HepG2 (cell line): ENCODE data around the gene DUS3L. TPM values are rescaled to one million over a fixed set of nuclear protein-coding genes. Genes with fewer than 3 reads are reported as not detected.

Source experiments
- AGO1 ChIP-seq: fragments of 200-400 bp; formaldehyde crosslinking; IDR thresholded peaks from 2 replicates; pipeline ENCODE4 v1.6.1; 2017; ENCODE audit warnings: mild to moderate bottlenecking, low read depth, low read length, moderate library complexity; ENCODE audit not compliant: poor library complexity, severe bottlenecking
- ATF7 ChIP-seq, 2 experiments: fragments of 450-650 bp in 1 of 2; sonication (generic) in 1 of 2; formaldehyde crosslinking in 1 of 2; IDR thresholded peaks; 2 replicates each; pipeline versions ENCODE4 v1.4.0 to v1.6.1; 2016 to 2020; ENCODE audit warnings: antibody characterized with exemption in 1 of 2, mild to moderate bottlenecking in 1 of 2, missing genetic modification reagents in 1 of 2
- FOXJ3 ChIP-seq: sonication (generic); formaldehyde crosslinking; IDR thresholded peaks from 2 replicates; pipeline ENCODE4 v1.4.0; 2020; ENCODE audit warnings: missing genetic modification reagents, mild to moderate bottlenecking, borderline replicate concordance
- HCFC1 ChIP-seq: fragments of 150-350 bp; IDR thresholded peaks from 2 replicates; pipeline ENCODE4 v1.6.1; 2014; ENCODE audit warnings: low read depth, low read length
- JUNB ChIP-seq: sonication (generic); formaldehyde crosslinking; IDR thresholded peaks from 2 replicates; pipeline ENCODE4 v1.8.0; 2022; ENCODE audit warnings: missing genetic modification reagents, mild to moderate bottlenecking, borderline replicate concordance
- MIER2 ChIP-seq: IDR thresholded peaks from 2 replicates; pipeline ENCODE4 v1.6.1; 2016; ENCODE audit warnings: missing biosample characterization, missing genetic modification reagents
- NFKBIZ ChIP-seq: IDR thresholded peaks from 2 replicates; pipeline ENCODE4 v1.6.1; 2018; ENCODE audit warnings: missing genetic modification reagents, missing compliant biosample characterization
- NR2F1 ChIP-seq, 2 experiments: fragments of 450-650 bp in 1 of 2; formaldehyde crosslinking in 1 of 2; IDR thresholded peaks; 2 replicates each; pipeline versions ENCODE4 v1.5.0 to v1.6.1; 2016 to 2020; ENCODE audit warnings: mild to moderate bottlenecking in 1 of 2, missing compliant biosample characterization in 1 of 2, missing genetic modification reagents in 1 of 2, moderate library complexity in 1 of 2
- SAP130 ChIP-seq: IDR thresholded peaks from 2 replicates; pipeline ENCODE4 v1.6.1; 2016; ENCODE audit warnings: low read depth
- TBX3 ChIP-seq: fragments of 450-650 bp; IDR thresholded peaks from 2 replicates; pipeline ENCODE4 v1.6.1; 2017; ENCODE audit warnings: antibody characterized with exemption, mild to moderate bottlenecking, inconsistent platforms, borderline replicate concordance
- ZBTB43 ChIP-seq: sonication (generic); formaldehyde crosslinking; conservative IDR thresholded peaks from 2 replicates; pipeline ENCODE4 v1.4.0; 2020; ENCODE audit warnings: missing genetic modification reagents
- ZBTB8A ChIP-seq: sonication (generic); formaldehyde crosslinking; IDR thresholded peaks from 2 replicates; pipeline ENCODE4 v1.4.0; 2020; ENCODE audit warnings: mild to moderate bottlenecking, low read depth, missing genetic modification reagents, borderline replicate concordance
- ZFP36L2 ChIP-seq: sonication (generic); formaldehyde crosslinking; IDR thresholded peaks from 2 replicates; pipeline ENCODE4 v1.4.0; 2020; ENCODE audit warnings: missing genetic modification reagents
- polyA plus RNA-seq, 8 experiments: library from polyadenylated mRNA; depleted of rRNA in 3 of 8; stranded (reverse) in 7 of 8; unstranded in 1 of 8; fragments of >200 nt; fragmentation: Illumina TruSeq in 4 of 8; extraction: Trizol in 4 of 8; gene quantifications; 2 replicates each; pipeline versions ENCODE4 v1.2.1 to v1.2.3, GENCODE V29; 2011 to 2016; ENCODE audit warnings: low read depth in 4 of 8, missing spikeins in 1 of 8, mixed read lengths in 1 of 8; ENCODE audit not compliant: insufficient read depth in 1 of 8
- total RNA-seq, 5 experiments: library from RNA; depleted of rRNA; stranded (reverse); fragments of >200 nt; fragmentation: Illumina TruSeq; extraction: Trizol; gene quantifications; 2 replicates each; pipeline ENCODE4 v1.2.3, GENCODE V29; 2016; ENCODE audit warnings: low read depth in 1 of 5
- TF ChIP-seq, protein P1 (sequence below): sonication (generic); formaldehyde crosslinking; IDR thresholded peaks from 2 replicates; pipeline ENCODE4 v1.4.0; 2020; ENCODE audit warnings: missing genetic modification reagents
- TF ChIP-seq, protein P2 (sequence below): IDR thresholded peaks from 2 replicates; pipeline ENCODE4 v1.6.1; 2012; ENCODE audit warnings: low read depth, low read length, improper control_type of control experiment
- TF ChIP-seq, protein P3 (sequence below): sonication (generic); formaldehyde crosslinking; IDR thresholded peaks from 2 replicates; pipeline ENCODE4 v1.5.0; 2020; ENCODE audit warnings: missing genetic modification reagents
- TF ChIP-seq, protein P4 (sequence below): sonication (generic); formaldehyde crosslinking; IDR thresholded peaks from 2 replicates; pipeline ENCODE4 v1.5.0; 2020; ENCODE audit warnings: mild to moderate bottlenecking, missing genetic modification reagents, borderline replicate concordance

DUS3L gene
- total and polyA plus RNA-seq, 2 of the 13 experiments (the other 11 are each of a cell fraction or from before 2014, with no cell fraction given), result 13.3 to 25.1 TPM

- TF ChIP-seq, protein P1, sequence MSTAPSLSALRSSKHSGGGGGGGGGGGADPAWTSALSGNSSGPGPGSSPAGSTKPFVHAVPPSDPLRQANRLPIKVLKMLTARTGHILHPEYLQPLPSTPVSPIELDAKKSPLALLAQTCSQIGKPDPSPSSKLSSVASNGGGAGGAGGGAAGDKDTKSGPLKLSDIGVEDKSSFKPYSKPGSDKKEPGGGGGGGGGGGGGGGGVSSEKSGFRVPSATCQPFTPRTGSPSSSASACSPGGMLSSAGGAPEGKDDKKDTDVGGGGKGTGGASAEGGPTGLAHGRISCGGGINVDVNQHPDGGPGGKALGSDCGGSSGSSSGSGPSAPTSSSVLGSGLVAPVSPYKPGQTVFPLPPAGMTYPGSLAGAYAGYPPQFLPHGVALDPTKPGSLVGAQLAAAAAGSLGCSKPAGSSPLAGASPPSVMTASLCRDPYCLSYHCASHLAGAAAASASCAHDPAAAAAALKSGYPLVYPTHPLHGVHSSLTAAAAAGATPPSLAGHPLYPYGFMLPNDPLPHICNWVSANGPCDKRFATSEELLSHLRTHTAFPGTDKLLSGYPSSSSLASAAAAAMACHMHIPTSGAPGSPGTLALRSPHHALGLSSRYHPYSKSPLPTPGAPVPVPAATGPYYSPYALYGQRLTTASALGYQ, result no peak
- TF ChIP-seq, protein P2, sequence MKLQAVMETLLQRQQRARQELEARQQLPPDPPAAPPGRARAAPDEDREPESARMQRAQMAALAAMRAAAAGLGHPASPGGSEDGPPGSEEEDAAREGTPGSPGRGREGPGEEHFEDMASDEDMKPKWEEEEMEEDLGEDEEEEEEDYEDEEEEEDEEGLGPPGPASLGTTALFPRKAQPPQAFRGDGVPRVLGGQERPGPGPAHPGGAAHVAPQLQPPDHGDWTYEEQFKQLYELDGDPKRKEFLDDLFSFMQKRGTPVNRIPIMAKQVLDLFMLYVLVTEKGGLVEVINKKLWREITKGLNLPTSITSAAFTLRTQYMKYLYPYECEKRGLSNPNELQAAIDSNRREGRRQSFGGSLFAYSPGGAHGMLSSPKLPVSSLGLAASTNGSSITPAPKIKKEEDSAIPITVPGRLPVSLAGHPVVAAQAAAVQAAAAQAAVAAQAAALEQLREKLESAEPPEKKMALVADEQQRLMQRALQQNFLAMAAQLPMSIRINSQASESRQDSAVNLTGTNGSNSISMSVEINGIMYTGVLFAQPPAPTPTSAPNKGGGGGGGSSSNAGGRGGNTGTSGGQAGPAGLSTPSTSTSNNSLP, result no peak
- TF ChIP-seq ZBTB8A (CRISPR knock-in tag), result no peak
- TF ChIP-seq, protein P3, sequence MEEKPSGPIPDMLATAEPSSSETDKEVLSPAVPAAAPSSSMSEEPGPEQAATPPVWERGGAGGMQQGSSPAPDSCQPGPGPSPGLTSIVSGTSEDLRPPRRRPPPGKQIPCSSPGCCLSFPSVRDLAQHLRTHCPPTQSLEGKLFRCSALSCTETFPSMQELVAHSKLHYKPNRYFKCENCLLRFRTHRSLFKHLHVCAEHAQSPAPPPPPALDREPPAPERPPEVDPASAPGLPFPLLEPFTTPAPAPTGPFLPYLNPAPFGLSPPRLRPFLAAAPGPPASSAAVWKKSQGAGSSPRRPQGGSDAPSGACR (CRISPR knock-in tag), result 0 out of 2 replicates have a peak, but pooled peaks have one; percentile 10
- TF ChIP-seq ATF7 (IDR thresholded peaks at IDR 0.05), result no peak
- TF ChIP-seq ATF7 (CRISPR knock-in tag; IDR thresholded peaks at IDR 0.05), result no peak
- TF ChIP-seq, protein P4, sequence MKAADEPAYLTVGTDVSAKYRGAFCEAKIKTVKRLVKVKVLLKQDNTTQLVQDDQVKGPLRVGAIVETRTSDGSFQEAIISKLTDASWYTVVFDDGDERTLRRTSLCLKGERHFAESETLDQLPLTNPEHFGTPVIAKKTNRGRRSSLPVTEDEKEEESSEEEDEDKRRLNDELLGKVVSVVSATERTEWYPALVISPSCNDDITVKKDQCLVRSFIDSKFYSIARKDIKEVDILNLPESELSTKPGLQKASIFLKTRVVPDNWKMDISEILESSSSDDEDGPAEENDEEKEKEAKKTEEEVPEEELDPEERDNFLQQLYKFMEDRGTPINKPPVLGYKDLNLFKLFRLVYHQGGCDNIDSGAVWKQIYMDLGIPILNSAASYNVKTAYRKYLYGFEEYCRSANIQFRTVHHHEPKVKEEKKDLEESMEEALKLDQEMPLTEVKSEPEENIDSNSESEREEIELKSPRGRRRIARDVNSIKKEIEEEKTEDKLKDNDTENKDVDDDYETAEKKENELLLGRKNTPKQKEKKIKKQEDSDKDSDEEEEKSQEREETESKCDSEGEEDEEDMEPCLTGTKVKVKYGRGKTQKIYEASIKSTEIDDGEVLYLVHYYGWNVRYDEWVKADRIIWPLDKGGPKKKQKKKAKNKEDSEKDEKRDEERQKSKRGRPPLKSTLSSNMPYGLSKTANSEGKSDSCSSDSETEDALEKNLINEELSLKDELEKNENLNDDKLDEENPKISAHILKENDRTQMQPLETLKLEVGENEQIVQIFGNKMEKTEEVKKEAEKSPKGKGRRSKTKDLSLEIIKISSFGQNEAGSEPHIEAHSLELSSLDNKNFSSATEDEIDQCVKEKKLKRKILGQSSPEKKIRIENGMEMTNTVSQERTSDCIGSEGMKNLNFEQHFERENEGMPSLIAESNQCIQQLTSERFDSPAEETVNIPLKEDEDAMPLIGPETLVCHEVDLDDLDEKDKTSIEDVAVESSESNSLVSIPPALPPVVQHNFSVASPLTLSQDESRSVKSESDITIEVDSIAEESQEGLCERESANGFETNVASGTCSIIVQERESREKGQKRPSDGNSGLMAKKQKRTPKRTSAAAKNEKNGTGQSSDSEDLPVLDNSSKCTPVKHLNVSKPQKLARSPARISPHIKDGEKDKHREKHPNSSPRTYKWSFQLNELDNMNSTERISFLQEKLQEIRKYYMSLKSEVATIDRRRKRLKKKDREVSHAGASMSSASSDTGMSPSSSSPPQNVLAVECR (CRISPR knock-in tag), result no peak
- no peak for TF ChIP-seq TBX3
- no peak for TF ChIP-seq NR2F1 (CRISPR knock-in tag; IDR thresholded peaks at IDR 0.05)
- TF ChIP-seq MIER2 (CRISPR knock-in tag), result no peak
- TF ChIP-seq AGO1, result no peak
- no peak for TF ChIP-seq HCFC1
- no peak for TF ChIP-seq JUNB (CRISPR knock-in tag)
- no peak for TF ChIP-seq ZFP36L2 (CRISPR knock-in tag)
- no peak for TF ChIP-seq ZBTB43
- no peak for TF ChIP-seq SAP130 (CRISPR knock-in tag)
- TF ChIP-seq NFKBIZ (CRISPR knock-in tag), result no peak
- no peak for TF ChIP-seq FOXJ3 (CRISPR knock-in tag)
Measured at GRCh38 chr19:5827342-5827890, 36.5 kb upstream of the DUS3L start (continued).
